ENCODE data around the gene DOK1.

DOK1 gene

GRCh38 chr2:74525717-74526648 lies 28.5 kb upstream of the DOK1 start, which contains the start of gene DQX1:
DQX1 (minus strand) TSS chr2:74526231; CDS start chr2:74525729, 502 bp downstream.
- DNase-seq (ENCODE audit: low read depth in 2 of 2): no peak

- DNase-seq (ENCODE audit: low read depth in 2 of 2): no peak
These were observed 27.8 kb upstream of the DOK1 start for GRCh38 chr2:74526649-74527230.

- no peak for DNase-seq (ENCODE audit: low read depth in 2 of 2)
These were observed 26.8 kb upstream of the DOK1 start for GRCh38 chr2:74527741-74528140.

- DNase-seq (ENCODE audit: low read depth in 2 of 2): no peak
These were observed 25.7 kb upstream of the DOK1 start for GRCh38 chr2:74528600-74529356.

- peak; percentile 97 to 98 for DNase-seq (ENCODE audit: low read depth in 2 of 2)
These were observed 24.9 kb upstream of the DOK1 start, which contains the start of the genes AUP1 and HTRA2 for GRCh38 chr2:74529357-74530238. AUP1 (minus strand) TSS chr2:74529706; CDS start chr2:74529629, 77 bp downstream. HTRA2 (plus strand) TSS chr2:74529933; CDS start chr2:74530007, 74 bp downstream.

GRCh38 chr2:74530239-74531187 lies 24.0 kb upstream of the DOK1 start:
- no peak for DNase-seq (ENCODE audit: low read depth in 2 of 2)

- DNase-seq (ENCODE audit: low read depth in 2 of 2): no peak
These were observed 22.9 kb upstream of the DOK1 start for GRCh38 chr2:74531666-74532065.

- DNase-seq (ENCODE audit: low read depth in 2 of 2): no peak
These were observed 22.3 kb upstream of the DOK1 start for GRCh38 chr2:74532222-74532621.

GRCh38 chr2:74533464-74533863 lies 21.1 kb upstream of the DOK1 start:
- no peak for DNase-seq (ENCODE audit: low read depth in 2 of 2)

GRCh38 chr2:74534411-74534810 lies 20.1 kb upstream of the DOK1 start:
- DNase-seq (ENCODE audit: low read depth in 2 of 2): no peak

- DNase-seq (ENCODE audit: low read depth in 2 of 2): no peak
These were observed 19.0 kb upstream of the DOK1 start for GRCh38 chr2:74535440-74535965.

GRCh38 chr2:74536166-74536950 lies 18.2 kb upstream of the DOK1 start:
- no peak for DNase-seq (ENCODE audit: low read depth in 2 of 2)

- no peak for DNase-seq (ENCODE audit: low read depth in 2 of 2)
These were observed 17.4 kb upstream of the DOK1 start for GRCh38 chr2:74537140-74537539.

- DNase-seq (ENCODE audit: low read depth in 2 of 2): no peak
These were observed 15.6 kb upstream of the DOK1 start for GRCh38 chr2:74538881-74539339.

GRCh38 chr2:74540291-74540690 lies 14.2 kb upstream of the DOK1 start:
- no peak for DNase-seq (ENCODE audit: low read depth in 2 of 2)

GRCh38 chr2:74542978-74543377 lies 11.5 kb upstream of the DOK1 start:
- no peak for DNase-seq (ENCODE audit: low read depth in 2 of 2)

GRCh38 chr2:74544634-74545033 lies 9.9 kb upstream of the DOK1 start:
- no peak for DNase-seq (ENCODE audit: low read depth in 2 of 2)

- DNase-seq (ENCODE audit: low read depth in 2 of 2): no peak
These were observed 8.5 kb upstream of the DOK1 start for GRCh38 chr2:74546004-74546403.

Measured in fibroblast of skin of left biceps (primary cell).